GM12873 (cell line): ENCODE measurements around the gene ZNF664.

ENCODE experiments used
- TF ChIP-seq, protein P1 (sequence below): IDR thresholded peaks from 2 replicates; pipeline ENCODE4 v1.5.1; 2012; ENCODE audit warnings: low read depth, mild to moderate bottlenecking, moderate library complexity, low read length, control low read depth; ENCODE audit not compliant: insufficient read depth; ENCODE audit errors: missing control alignments

The ZNF664 gene

DNA sequence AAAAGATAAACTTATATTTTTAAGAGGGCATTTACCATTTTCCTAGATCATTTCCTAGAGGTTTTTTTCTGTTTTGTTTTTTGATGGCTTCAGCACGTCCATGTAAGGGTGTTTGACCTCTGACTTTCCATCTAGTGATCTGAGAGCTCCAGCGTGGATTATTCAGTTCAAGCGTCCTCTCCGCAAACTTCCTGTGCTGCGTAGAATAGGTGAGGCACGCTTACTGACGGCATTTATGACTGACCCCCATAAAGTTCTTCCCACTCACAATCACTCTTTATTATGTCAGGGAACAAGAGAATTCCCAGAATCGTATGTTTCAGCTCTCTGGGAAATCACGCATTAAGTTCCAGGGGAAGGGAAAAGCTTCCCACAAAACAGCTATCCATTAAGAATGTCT lies 16.8 kb upstream of the ZNF664 start:
- TF ChIP-seq, protein P1, sequence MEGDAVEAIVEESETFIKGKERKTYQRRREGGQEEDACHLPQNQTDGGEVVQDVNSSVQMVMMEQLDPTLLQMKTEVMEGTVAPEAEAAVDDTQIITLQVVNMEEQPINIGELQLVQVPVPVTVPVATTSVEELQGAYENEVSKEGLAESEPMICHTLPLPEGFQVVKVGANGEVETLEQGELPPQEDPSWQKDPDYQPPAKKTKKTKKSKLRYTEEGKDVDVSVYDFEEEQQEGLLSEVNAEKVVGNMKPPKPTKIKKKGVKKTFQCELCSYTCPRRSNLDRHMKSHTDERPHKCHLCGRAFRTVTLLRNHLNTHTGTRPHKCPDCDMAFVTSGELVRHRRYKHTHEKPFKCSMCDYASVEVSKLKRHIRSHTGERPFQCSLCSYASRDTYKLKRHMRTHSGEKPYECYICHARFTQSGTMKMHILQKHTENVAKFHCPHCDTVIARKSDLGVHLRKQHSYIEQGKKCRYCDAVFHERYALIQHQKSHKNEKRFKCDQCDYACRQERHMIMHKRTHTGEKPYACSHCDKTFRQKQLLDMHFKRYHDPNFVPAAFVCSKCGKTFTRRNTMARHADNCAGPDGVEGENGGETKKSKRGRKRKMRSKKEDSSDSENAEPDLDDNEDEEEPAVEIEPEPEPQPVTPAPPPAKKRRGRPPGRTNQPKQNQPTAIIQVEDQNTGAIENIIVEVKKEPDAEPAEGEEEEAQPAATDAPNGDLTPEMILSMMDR: no peak

DNA sequence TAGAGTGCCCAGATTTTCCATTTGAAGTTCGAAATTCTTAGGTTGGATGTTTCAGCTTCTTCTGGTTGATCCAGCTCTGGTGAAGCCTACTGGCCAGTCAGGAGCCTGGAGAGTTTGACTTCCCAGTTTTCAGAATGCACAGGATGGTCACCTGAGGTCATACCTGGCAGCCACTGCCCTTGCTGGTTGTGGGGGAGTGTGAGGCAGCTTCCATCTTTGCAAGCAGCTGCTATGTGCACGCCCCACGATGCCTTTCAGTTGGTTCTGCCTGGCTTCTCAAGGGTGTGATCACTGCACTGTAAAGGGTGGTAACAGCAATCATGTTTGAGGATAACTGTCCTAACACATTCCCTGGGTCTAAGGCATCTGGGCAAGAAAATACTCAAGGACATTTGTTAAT lies 15.8 kb upstream of the ZNF664 start:
- TF ChIP-seq, protein P1: no peak

DNA sequence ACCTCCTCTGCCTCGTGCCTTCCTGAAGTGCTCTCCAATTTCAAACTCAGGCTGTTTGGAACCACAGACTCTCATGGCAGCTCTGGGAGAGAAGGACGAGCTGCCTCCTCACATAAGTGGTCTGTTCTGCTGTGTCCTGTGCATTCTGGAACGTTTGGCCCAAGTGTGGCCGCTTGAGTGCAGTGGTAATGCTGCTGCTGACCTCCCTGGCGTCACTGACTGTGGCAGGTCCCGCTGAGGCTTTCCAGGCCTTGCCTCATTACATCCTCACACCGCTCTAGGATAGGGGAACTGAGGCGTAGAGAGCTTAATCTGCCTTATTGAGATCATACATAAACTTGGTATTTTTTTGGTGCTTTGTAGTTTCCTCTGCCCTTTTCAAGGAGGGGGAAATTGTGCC lies 14.6 kb upstream of the ZNF664 start:
- TF ChIP-seq, protein P1: no peak

DNA sequence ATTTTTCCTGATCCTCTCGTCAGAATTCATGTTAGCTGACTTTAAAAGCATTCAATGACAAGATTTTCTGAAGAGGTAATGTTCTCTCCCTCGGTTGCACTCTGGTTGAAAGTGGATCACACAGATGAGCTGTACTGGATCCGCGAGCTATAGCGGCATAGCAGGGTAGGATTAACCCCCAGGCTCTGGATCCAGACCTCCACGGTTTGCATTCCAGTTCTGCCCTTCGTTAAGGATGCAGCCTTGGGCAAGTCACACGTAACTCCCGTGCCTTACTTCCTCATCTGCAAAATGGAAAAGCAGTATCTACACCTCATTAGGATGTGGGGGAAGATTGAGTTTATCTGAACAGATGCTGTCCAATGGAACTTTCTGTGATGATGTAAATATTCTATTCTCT lies 14.1 kb upstream of the ZNF664 start:
- TF ChIP-seq, protein P1: no peak

DNA sequence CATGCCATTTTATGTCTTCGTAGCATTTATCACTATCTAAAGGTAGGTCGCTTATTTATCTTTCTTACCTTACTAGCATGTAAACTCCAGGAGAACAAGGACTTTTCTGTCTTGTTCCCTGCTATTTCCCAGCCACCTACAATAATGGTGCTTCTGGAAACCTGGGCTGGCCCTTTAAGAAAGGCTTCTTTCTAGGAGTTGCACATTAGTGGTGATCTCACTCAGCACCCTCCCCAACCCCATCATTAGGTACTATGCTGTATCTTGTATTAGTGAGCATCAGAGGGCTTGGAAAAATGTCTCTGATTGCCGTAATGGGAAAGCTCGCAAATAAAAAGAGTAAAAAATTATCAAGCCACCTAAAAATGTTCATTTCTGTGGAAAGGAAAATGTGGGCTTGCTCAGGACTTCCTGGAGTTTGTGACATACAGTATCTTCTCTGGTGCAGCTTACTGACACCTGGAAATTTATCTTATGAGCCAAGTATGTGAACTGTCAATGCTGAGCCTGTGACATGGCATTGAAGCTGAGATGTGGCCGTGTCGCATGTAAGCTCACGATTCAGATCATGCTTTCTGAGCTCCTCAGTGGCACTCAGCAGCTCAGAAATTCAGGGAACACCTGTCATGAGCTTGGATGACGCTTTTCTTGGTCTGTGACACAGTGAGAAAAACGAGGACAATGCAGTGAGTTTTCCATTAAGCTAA lies 12.8 kb upstream of the ZNF664 start:
- TF ChIP-seq, protein P1: no peak

DNA sequence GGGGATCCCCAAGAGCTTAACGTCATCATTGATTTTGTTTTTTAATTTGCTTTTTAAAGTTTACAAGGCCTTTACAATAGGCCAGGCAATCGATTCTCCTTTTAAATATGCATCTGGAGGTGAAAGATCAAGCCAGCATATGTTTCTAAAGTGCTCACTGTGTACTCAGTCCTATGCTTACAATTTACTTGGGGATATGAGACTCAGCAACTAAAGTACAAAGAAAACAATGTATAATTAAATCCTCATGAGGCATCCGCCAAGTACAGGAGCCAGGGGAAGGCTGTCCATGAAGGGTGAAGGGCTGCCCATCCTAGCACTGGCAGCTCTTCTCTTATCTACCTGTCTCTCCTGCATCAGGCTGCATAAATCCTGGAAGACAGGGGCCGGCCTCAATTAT lies 12.2 kb upstream of the ZNF664 start:
- TF ChIP-seq, protein P1: no peak

DNA sequence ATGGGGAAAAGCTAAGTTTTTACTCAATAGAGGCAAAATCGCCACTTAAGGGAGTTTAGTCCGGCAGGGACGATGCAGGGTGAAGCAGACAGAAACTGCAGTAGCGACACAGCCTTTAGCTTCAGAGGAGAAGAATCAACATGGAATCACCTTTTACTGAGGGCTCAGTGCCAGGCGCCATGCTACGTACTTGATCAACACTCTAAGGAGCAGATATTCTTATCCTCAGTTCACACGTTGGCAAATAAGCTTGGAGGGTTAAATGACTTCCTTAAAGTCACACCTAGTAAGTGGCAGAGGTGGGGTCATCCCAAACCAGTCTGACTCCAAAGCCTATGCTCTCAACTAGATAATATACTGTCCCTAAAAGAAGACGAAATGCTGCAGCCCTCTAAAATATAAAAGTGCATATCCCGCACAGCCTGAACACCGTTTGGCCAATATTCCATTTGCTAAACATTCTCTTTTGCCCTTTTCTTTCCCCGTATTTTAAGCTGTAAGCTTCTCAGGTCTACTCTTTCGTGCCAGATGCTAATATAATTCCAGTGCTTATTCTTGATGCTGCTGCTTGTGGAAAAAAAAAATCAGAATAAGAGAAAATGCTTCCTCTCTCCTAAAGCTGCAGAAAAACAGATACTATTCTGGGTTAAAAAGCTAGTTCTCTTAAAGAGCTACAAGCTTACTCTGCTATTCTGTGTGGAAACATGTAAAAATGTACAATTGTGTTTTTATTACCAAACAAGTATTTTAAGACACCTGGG lies 11.2 kb upstream of the ZNF664 start:
- TF ChIP-seq, protein P1: no peak
